Esophagus squamous epithelium (tissue), 4 donors: Measurements from ENCODE around the gene PDZRN4.

Source experiments
- CTCF ChIP-seq, 6 experiments: fragments of 450-650 bp in 4 of 6; fragments of 200-600 bp in 2 of 6; sonication (generic) in 2 of 6; IDR thresholded peaks; one replicate each; pipeline ENCODE4 v1.5.1; 2016 to 2019; ENCODE audit warnings: antibody characterized with exemption in 6 of 6, mild to moderate bottlenecking in 4 of 6, moderate library complexity in 4 of 6
- POLR2A ChIP-seq, 4 donors: fragments of 450-650 bp; IDR thresholded peaks; one replicate each; pipeline ENCODE4 v1.6.1; 2017; ENCODE audit warnings: antibody characterized with exemption in 4 of 4, mild to moderate bottlenecking in 4 of 4, moderate library complexity in 3 of 4

GRCh38 chr12:41527534-41528116 lies 339.5 kb downstream of the PDZRN4 start:
- no peak for TF ChIP-seq CTCF (IDR thresholded peaks at IDR 0.05)
- TF ChIP-seq POLR2A (IDR thresholded peaks at IDR 0.05) = no peak
